Testis (tissue), 2 donors: ENCODE results near the gene CD4.

Source experiments
- CTCF ChIP-seq, 3 experiments: fragments of 450-650 bp in 2 of 3; fragments of 200-600 bp in 1 of 3; sonication (generic) in 1 of 3; IDR thresholded peaks; one replicate each; pipeline ENCODE4 v1.5.1; 2016 to 2019; ENCODE audit warnings: antibody characterized with exemption in 3 of 3, mild to moderate bottlenecking in 2 of 3, moderate library complexity in 1 of 3
- POLR2A ChIP-seq: fragments of 450-650 bp; IDR thresholded peaks from one replicate; pipeline ENCODE4 v1.6.1; 2017; ENCODE audit warnings: antibody characterized with exemption, mild to moderate bottlenecking, moderate library complexity

- TF ChIP-seq POLR2A: no peak
- TF ChIP-seq CTCF (IDR thresholded peaks at IDR 0.05): no peak
Observed at GRCh38 chr12:6830999-6831398, 41.7 kb downstream of the CD4 start.
